ENCODE measurements around the gene ZNF345.
A peak's percentile ranks its signal among the peaks of the same experiment; 100 is the strongest.

The ZNF345 gene

GRCh38 chr19:36837176-36837905 is 13.3 kb upstream of the ZNF345 start:
- H3K4me1 ChIP-seq = no peaks in the 10 kb centered on the region
- no peaks in the 10 kb centered on the region for H3K27me3 ChIP-seq
- H3K9me3 ChIP-seq = no peaks in the 10 kb centered on the region
- no peak for TF ChIP-seq CTCF (IDR thresholded peaks at IDR 0.05; ENCODE audit: low read depth, low read length)
- H3K36me3 ChIP-seq = peaks cover 4% of the 10 kb centered on the region; the same call in 1 of the 2 replicates
- peak overlapping the region; percentile 85 for H3K4me3 ChIP-seq (ENCODE audit: low read depth, low read length)
- no peak for DNase-seq

- Histone ChIP-seq H3K9me3 (no peaks in the 10 kb centered on the region), H3K27me3 (no peaks in the 10 kb centered on the region), H3K4me1 (no peaks in the 10 kb centered on the region), H3K36me3 (peaks cover 4% of the 10 kb centered on the region; the same call in 1 of the 2 replicates), H3K4me3 (ENCODE audit: low read depth, low read length) (peak within 1 kb of the TSS; percentile 85)
- TF ChIP-seq CTCF (IDR thresholded peaks at IDR 0.05; ENCODE audit: low read depth, low read length) = no peak
- peak; percentile 86 for DNase-seq
Observed at GRCh38 chr19:36837906-36838783, 12.5 kb upstream of the ZNF345 start, which contains the start of gene ZNF790. Gene ZNF790 (minus strand): TSS chr19:36838387. CDS start chr19:36825619, 12,768 bp downstream.

- H3K27me3 ChIP-seq = no peaks in the 10 kb centered on the region
- no peak for TF ChIP-seq CTCF (IDR thresholded peaks at IDR 0.05; ENCODE audit: low read depth, low read length)
- H3K9me3 ChIP-seq = no peaks in the 10 kb centered on the region
- no peaks in the 10 kb centered on the region for H3K4me1 ChIP-seq
- no peak for DNase-seq
- H3K4me3 ChIP-seq (ENCODE audit: low read depth, low read length) = peak overlapping the region; percentile 85
- H3K36me3 ChIP-seq = peaks cover under 1% of the 10 kb centered on the region; the same call in 1 of the 2 replicates
Observed at GRCh38 chr19:36838784-36839324, 11.8 kb upstream of the ZNF345 start.

- DNase-seq = no peak
- Histone ChIP-seq H3K36me3 (no peaks in the 10 kb centered on the region), H3K4me3 (ENCODE audit: low read depth, low read length) (no peak overlapping the region), H3K4me1 (no peaks in the 10 kb centered on the region), H3K9me3 (no peaks in the 10 kb centered on the region), H3K27me3 (no peaks in the 10 kb centered on the region)
- TF ChIP-seq CTCF (IDR thresholded peaks at IDR 0.05; ENCODE audit: low read depth, low read length) = no peak
Observed at GRCh38 chr19:36847968-36848367, 2.7 kb upstream of the ZNF345 start.

GRCh38 chr19:36849701-36850558 is 746 bp upstream of the ZNF345 start:
- Histone ChIP-seq H3K36me3 (no peaks in the 10 kb centered on the region), H3K4me3 (ENCODE audit: low read depth, low read length) (peak overlapping the region; percentile 75), H3K4me1 (no peaks in the 10 kb centered on the region), H3K27me3 (no peaks in the 10 kb centered on the region), H3K9me3 (no peaks in the 10 kb centered on the region)
- no peak for TF ChIP-seq CTCF (IDR thresholded peaks at IDR 0.05; ENCODE audit: low read depth, low read length)
- DNase-seq = peak; percentile 90

Data from BE2C (cell line).